Activated T-cell treated with anti-CD3 and anti-CD28 coated beads for 24 hours (primary cell): ENCODE data around the gene HDAC5.
"Not testable (repeated sequence)": the region's sequence is repeated elsewhere in the genome, so short reads cannot be mapped to it uniquely, and the experiment has no call there.

Experiments
- DNase-seq: peaks from one replicate; pipeline ENCODE4 v3.0.0-alpha.2; 2020; ENCODE audit warnings: low read depth

HDAC5 gene

GRCh38 chr17:44132275-44132821 lies 8.9 kb upstream of the HDAC5 start:
- DNase-seq = no peak

GRCh38 chr17:44131372-44131771 lies 7.9 kb upstream of the HDAC5 start:
- not testable (repeated sequence) for DNase-seq

- no peak for DNase-seq
These were observed 7.4 kb upstream of the HDAC5 start for GRCh38 chr17:44130693-44131349.

GRCh38 chr17:44128383-44128782 lies 4.9 kb upstream of the HDAC5 start:
- DNase-seq = no peak

- DNase-seq = no peak
These were observed 637 bp upstream of the HDAC5 start for GRCh38 chr17:44124118-44124438.

GRCh38 chr17:44122816-44123355 lies 555 bp downstream of the HDAC5 start:
- peak; percentile 23 for DNase-seq

GRCh38 chr17:44121997-44122815 lies 1.2 kb downstream of the HDAC5 start:
- no peak for DNase-seq

- DNase-seq = no peak
These were observed 2.4 kb downstream of the HDAC5 start for GRCh38 chr17:44120851-44121605.

GRCh38 chr17:44120281-44120680 lies 3.2 kb downstream of the HDAC5 start:
- DNase-seq = not testable (repeated sequence)

- no peak for DNase-seq
These were observed 3.6 kb downstream of the HDAC5 start for GRCh38 chr17:44119798-44120197.

- no peak for DNase-seq
These were observed 4.4 kb downstream of the HDAC5 start for GRCh38 chr17:44119062-44119461.

GRCh38 chr17:44118427-44119050 lies 4.9 kb downstream of the HDAC5 start:
- no peak for DNase-seq

- DNase-seq = no peak
These were observed 6.1 kb downstream of the HDAC5 start for GRCh38 chr17:44117351-44117750.

- no peak for DNase-seq
These were observed 7.6 kb downstream of the HDAC5 start for GRCh38 chr17:44115585-44116415.

GRCh38 chr17:44113868-44114840 lies 9.3 kb downstream of the HDAC5 start:
- no peak for DNase-seq

GRCh38 chr17:44113382-44113781 lies 10.1 kb downstream of the HDAC5 start:
- DNase-seq = no peak

- DNase-seq = no peak
These were observed 10.9 kb downstream of the HDAC5 start for GRCh38 chr17:44112284-44113280.

GRCh38 chr17:44111777-44112176 lies 11.7 kb downstream of the HDAC5 start:
- DNase-seq = no peak
